GM18505 (cell line): ENCODE data around the gene ESRP2.

Source experiments
- ATAC-seq: cut with Tn5 transposase; IDR thresholded peaks from one replicate; pipeline ENCODE4 v1.9.1; 2021; ENCODE audit not compliant: unreplicated experiment
- POLR2A ChIP-seq: IDR thresholded peaks from 4 replicates; pipeline ENCODE4 v1.6.1; 2011; ENCODE audit warnings: borderline replicate concordance; ENCODE audit not compliant: insufficient read depth, insufficient read length; ENCODE audit errors: extremely low read depth

Gene ESRP2

GRCh38 chr16:68228652-68229051, 7.3 kb downstream of the ESRP2 start:
- no peak for TF ChIP-seq POLR2A
- no peak for ATAC-seq

GRCh38 chr16:68227850-68228553, 7.9 kb downstream of the ESRP2 start:
- no peak for ATAC-seq
- TF ChIP-seq POLR2A: no peak

DNA sequence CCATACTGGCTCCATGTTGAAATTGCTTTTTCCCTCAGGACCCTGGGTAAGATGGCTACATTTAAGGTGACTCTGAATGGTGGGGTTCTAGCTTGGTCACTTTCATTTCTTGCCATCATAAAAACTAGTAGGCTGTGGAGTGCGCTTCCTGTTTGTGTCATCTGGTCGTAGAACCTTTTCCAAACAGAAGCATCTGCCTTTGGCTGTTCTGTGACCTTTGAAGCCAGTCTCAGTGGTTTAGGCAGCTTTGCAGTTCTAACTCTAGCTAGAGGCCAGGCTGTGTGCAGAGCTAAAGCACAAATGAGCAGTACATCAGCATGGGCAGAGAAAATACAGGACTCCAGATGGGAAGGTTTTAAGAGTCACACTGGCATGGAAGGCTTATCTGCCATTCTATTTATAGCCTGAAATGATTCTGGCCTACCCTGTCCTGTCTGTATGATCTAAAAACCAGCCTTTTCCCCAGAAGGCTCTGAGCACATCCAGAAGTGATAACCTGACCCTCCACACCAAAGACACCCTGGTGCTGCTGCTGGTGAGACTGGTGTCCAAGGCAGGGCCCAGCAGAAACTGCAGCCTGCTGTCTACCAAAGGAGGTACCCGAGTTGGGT, 8.6 kb downstream of the ESRP2 start:
- TF ChIP-seq POLR2A: no peak
- ATAC-seq: no peak

DNA sequence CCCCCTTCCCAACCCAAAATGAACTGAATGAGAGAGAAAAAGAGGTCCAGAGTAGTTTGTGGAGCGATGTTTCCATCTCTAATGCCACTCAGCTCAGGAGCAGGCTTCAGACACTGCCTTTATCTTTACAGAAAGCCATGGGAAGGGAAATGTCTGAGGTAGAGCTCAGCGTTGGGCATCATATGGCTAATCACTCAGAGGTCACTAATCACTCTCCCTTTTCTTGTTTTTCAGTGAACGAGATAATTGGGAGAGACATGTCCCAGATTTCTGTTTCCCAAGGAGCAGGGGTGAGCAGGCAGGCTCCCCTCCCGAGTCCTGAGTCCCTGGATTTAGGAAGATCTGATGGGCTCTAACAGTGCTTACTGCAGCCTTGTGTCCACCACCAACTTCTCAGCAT, 9.8 kb downstream of the ESRP2 start:
- no peak for TF ChIP-seq POLR2A
- ATAC-seq: no peak

DNA sequence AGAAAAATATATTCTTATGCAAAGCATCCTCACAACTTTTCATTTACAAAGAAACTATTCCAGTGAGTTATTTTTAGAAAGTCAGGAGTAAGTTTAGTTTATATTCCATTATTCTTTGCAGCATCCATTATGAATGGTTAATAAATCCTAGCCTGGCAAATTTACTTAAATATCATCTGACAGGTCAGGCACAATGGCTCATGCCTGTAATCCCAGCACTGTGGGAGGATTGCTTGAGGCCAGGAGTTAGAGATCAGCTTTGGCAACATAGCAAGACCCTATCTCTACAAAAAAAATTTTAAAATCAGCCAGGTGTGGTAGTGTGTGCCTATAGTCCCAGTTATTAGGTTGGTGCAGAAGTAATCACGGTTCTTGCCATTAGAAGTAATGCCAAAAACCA, 12.9 kb downstream of the ESRP2 start:
- no peak for ATAC-seq
- TF ChIP-seq POLR2A: no peak

DNA sequence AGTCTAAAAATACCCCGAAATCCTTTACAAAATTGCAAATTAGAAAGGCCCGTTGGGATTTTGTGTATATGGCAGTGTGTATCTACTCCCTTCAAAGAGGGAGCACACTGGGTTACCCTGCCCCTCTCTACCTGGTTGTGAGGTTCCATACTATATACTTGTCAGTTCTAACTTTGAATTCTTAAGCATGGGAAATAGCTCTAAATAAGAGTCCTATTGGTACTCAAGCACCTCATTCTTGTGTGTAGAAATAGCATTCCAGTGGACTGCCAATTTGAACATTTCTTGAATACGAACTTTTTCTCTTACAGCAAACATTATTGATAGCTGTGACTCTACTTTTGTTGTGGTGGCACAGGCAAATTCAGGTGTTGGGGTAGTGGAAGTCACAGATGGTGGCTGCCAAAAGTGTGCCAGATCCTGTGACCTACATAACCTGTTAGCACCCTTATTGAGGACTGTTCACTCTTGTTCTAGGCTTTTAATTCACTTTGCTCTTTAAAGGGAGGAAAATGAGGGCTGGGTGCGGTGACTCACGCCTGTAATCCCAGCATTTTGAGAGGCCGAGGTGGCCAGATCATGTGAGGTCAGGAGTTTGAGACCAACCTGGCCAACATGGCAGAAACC, 16.1 kb downstream of the ESRP2 start:
- ATAC-seq: no peak
- TF ChIP-seq POLR2A: no peak

GRCh38 chr16:68217506-68217905, 18.4 kb downstream of the ESRP2 start:
- TF ChIP-seq POLR2A: no peak
- no peak for ATAC-seq

- TF ChIP-seq POLR2A: no peak
Measured at GRCh38 chr16:68216240-68216639, 19.7 kb downstream of the ESRP2 start.

GRCh38 chr16:68215302-68215701, 20.6 kb downstream of the ESRP2 start:
- ATAC-seq: no peak
- TF ChIP-seq POLR2A: no peak

More at GRCh38 chr16:68216240-68216639, 19.7 kb downstream of the ESRP2 start:
- no peak for ATAC-seq

DNA sequence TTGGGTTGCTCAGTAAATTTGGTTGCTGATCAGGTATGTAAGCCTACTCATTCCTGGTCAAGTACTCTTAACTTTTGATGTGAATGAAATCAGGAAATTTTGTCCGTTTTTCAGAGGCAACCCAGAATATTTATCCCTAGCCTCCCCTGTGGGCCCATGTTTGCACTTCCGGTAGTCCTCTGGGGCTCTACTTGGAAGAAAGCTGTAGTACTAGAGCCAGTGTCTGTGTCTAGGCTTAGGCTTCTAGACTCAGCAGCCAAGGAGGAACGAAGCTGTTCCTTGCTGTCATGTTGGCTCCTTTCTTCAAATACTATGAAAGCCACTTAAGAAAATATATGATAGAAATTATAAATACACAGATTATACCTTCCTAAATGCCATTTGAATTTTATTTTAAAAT, 21.2 kb downstream of the ESRP2 start:
- no peak for TF ChIP-seq POLR2A
- ATAC-seq: no peak

- no peak for ATAC-seq
- TF ChIP-seq POLR2A: no peak
Measured at GRCh38 chr16:68206245-68206644, 29.7 kb downstream of the ESRP2 start.

GRCh38 chr16:68202091-68202519, 33.8 kb downstream of the ESRP2 start:
- no peak for TF ChIP-seq POLR2A
- ATAC-seq: no peak

GRCh38 chr16:68200088-68200783, 35.7 kb downstream of the ESRP2 start:
- ATAC-seq: no peak
- no peak for TF ChIP-seq POLR2A

GRCh38 chr16:68197250-68197649, 38.7 kb downstream of the ESRP2 start:
- ATAC-seq: no peak
- TF ChIP-seq POLR2A: no peak

DNA sequence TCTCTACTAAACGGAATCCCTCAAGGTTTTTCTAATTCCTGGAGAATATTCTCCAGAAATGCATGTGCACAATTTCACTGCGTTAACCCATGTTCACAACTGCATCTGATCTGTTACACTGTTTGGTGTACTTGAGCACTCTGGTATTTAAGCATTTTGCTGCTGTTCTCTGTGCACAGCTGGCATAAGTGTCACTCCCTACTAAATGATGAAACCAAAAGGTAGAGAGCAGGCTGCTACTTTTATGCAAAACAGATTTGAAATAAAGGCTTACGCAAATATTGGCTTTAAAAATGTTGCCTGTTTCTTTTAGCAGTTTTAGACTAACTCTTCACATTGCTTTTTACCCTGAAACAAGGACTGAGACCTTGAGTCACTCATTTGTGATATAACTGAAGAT, 41.7 kb downstream of the ESRP2 start:
- no peak for TF ChIP-seq POLR2A
- no peak for ATAC-seq
